Measurements from ENCODE around the gene PODN. TPM values are rescaled to one million over a fixed set of nuclear protein-coding genes. Genes with fewer than 3 reads are reported as not detected.

Gene PODN
- total RNA-seq, 1 donor from 2014 or later: not detected

DNA sequence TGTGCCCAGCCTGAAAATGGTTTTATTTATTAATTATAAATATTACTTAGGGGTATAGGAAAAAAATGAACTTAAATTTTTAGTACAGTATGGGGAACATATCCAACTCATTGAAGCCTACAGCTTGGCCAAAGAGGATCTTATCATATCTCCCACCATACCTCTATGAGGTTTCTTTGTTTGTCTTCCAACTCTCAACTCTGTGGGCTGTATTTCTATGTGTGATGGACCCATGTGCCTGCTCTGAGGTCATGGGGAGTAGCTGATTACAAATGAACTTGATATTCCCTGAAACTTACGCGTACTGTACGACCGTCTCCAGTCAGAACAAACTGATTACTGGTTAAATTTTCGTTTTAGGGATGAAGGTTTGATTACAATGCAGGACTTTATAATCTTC, 41.4 kb upstream of the PODN start:
- TF ChIP-seq, protein P1, sequence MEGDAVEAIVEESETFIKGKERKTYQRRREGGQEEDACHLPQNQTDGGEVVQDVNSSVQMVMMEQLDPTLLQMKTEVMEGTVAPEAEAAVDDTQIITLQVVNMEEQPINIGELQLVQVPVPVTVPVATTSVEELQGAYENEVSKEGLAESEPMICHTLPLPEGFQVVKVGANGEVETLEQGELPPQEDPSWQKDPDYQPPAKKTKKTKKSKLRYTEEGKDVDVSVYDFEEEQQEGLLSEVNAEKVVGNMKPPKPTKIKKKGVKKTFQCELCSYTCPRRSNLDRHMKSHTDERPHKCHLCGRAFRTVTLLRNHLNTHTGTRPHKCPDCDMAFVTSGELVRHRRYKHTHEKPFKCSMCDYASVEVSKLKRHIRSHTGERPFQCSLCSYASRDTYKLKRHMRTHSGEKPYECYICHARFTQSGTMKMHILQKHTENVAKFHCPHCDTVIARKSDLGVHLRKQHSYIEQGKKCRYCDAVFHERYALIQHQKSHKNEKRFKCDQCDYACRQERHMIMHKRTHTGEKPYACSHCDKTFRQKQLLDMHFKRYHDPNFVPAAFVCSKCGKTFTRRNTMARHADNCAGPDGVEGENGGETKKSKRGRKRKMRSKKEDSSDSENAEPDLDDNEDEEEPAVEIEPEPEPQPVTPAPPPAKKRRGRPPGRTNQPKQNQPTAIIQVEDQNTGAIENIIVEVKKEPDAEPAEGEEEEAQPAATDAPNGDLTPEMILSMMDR (IDR thresholded peaks at IDR 0.05): no peak
- ChIA-PET CTCF (no interaction called here), POLR2A (no interaction called here)
- intact Hi-C loops (cut with micrococcal nuclease): no loop called here
- H3K27ac Mint-ChIP-seq: no peak overlapping the region
- no peaks in the 10 kb centered on the region for H3K9me3 Mint-ChIP-seq
- DNase-seq: no peak
- H3K27me3 Mint-ChIP-seq: no peaks in the 10 kb centered on the region
- peaks cover 22% of the 10 kb centered on the region for H3K36me3 Mint-ChIP-seq (ENCODE audit: low read depth)
- no peak for ATAC-seq (ENCODE audit: low read depth)
- peaks cover 22% of the 10 kb centered on the region for H3K4me1 Mint-ChIP-seq
- H3K4me3 Mint-ChIP-seq: no peak overlapping the region

DNA sequence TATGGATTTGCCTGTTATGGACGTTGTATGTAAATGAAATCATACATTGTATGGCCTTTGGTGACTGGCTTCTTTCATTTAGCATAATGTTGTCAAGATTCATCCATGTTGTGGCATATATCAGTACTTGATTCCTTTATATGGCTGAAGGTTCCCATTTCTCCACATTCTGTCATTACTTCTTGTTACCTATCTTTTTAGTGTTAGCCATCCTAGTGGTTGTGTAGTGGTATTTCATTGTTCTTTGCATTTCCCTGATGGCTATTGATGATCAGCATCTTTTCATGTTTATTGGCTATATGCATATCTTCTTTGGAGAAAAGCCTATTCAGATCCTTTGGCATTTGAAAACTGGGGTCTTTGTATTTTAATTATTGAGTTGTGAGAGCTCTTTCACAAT, 39.8 kb upstream of the PODN start:
- TF ChIP-seq, protein P1 (IDR thresholded peaks at IDR 0.05): no peak
- DNase-seq (no peak), ATAC-seq (ENCODE audit: low read depth) (no peak)
- Mint-ChIP-seq H3K27me3 (no peaks in the 10 kb centered on the region), H3K4me1 (peaks cover 9% of the 10 kb centered on the region), H3K27ac (no peak overlapping the region), H3K4me3 (no peak overlapping the region), H3K9me3 (no peaks in the 10 kb centered on the region), H3K36me3 (ENCODE audit: low read depth) (peaks cover 19% of the 10 kb centered on the region)
- ChIA-PET CTCF (no interaction called here), POLR2A (no interaction called here)
- intact Hi-C loops (cut with micrococcal nuclease): no loop called here

DNA sequence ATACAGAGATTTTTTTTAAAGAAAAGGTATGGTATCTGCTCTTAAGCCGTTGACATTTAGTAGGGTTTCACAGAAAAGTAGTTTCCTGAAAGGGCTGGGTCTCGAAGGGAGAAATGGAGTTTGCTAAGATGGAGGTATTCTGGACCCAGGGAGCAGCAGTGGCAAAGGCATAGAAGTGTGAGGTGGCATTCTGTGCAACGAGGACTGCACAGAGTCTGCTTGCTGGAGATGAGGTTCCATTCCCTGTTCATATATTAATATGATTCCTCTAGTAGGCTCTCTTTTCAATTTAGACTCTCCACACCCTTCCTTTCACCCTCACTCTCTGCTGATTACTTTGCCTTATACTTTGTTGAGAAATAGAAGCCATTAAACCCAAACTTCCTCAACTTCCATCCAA, 38.5 kb upstream of the PODN start:
- H3K27ac Mint-ChIP-seq: no peak overlapping the region
- CTCF ChIA-PET: no interaction called here
- intact Hi-C loops (cut with micrococcal nuclease): no loop called here
- ATAC-seq (ENCODE audit: low read depth): no peak
- H3K4me3 Mint-ChIP-seq: no peak overlapping the region
- peaks cover 21% of the 10 kb centered on the region for H3K36me3 Mint-ChIP-seq (ENCODE audit: low read depth)
- no peaks in the 10 kb centered on the region for H3K27me3 Mint-ChIP-seq
- peaks cover 7% of the 10 kb centered on the region for H3K4me1 Mint-ChIP-seq
- DNase-seq: no peak
- POLR2A ChIA-PET: no interaction called here
- TF ChIP-seq, protein P1 (IDR thresholded peaks at IDR 0.05): no peak
- H3K9me3 Mint-ChIP-seq: no peaks in the 10 kb centered on the region

DNA sequence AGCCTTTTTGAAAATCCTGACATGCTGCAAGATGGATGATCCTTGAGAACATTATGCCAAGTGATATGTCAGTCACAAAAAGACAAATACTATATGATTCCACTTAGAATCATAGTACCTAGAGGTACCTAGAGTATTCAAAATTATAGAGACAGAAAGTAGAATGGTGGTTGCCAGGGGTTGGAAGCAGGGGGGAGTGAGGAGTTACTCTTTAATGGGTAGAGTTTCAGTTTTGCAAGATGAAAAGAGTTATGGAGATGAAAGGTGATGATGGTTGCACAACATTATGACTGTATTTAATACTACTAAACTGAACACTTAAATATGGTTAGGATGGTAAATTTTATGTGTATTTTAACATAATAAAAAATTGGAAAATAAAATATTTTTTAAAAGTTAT, 37.9 kb upstream of the PODN start:
- intact Hi-C loops (cut with micrococcal nuclease): no loop called here
- peaks cover 21% of the 10 kb centered on the region for H3K36me3 Mint-ChIP-seq (ENCODE audit: low read depth)
- ATAC-seq (ENCODE audit: low read depth) (no peak), DNase-seq (no peak)
- no peak overlapping the region for H3K4me3 Mint-ChIP-seq
- no peaks in the 10 kb centered on the region for H3K27me3 Mint-ChIP-seq
- no peak overlapping the region for H3K27ac Mint-ChIP-seq
- CTCF ChIA-PET: no interaction called here
- H3K9me3 Mint-ChIP-seq: no peaks in the 10 kb centered on the region
- TF ChIP-seq, protein P1 (IDR thresholded peaks at IDR 0.05): no peak
- peaks cover 4% of the 10 kb centered on the region for H3K4me1 Mint-ChIP-seq
- POLR2A ChIA-PET: no interaction called here

DNA sequence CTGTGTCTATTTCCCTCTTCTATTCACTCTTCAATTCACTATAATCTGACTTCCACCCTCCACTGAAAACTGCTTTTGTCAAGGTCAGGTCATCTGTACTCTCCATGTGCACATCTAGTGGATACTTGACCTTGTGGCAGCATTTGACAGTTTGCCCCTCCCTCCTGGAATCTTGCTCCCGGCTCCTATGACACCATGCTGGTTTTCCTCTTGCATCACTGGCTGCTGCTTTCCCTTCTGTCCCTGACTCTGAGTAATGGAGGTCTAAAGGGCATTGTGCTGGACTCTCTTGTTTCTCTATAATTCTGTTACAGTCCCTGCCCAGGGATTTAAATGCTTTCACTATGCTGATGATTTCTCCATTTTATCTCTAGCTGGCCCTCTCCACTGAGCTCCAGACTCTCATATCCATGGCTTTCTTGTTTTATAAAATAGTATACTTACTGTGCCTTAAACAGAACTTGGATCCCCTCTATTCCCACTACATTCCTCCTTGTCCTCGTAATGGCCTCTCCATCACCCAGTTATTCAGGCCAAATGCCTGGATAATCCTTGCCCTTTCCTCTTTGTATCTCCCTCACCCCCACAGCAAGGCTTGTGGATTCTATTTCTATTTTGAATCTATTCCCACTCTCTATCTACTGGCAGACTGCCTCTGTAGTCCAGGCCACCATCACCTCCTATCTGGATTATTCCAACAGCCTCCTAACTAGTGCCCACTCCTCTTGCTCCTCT, 36.8 kb upstream of the PODN start:
- Mint-ChIP-seq H3K9me3 (no peaks in the 10 kb centered on the region), H3K36me3 (ENCODE audit: low read depth) (peaks cover 21% of the 10 kb centered on the region), H3K4me1 (no peaks in the 10 kb centered on the region), H3K27ac (no peak overlapping the region), H3K27me3 (no peaks in the 10 kb centered on the region), H3K4me3 (no peak overlapping the region)
- intact Hi-C loops (cut with micrococcal nuclease): no loop called here
- ChIA-PET POLR2A (no interaction called here), CTCF (no interaction called here)
- ATAC-seq (ENCODE audit: low read depth) (no peak), DNase-seq (no peak)
- TF ChIP-seq, protein P1 (IDR thresholded peaks at IDR 0.05): no peak

Measured in activated B cell treated with CpG ODN at 0.5 μM for 24 hours (primary cell).